Stimulated activated CD4-positive, alpha-beta T cell treated with anti-CD3 and anti-CD28 coated beads, Interleukin-2, amount 100 ng/mL, for 4 hours (primary cell): ENCODE measurements around the gene STPG1.

Source experiments
- DNase-seq: peaks from one replicate; pipeline ENCODE4 v3.0.0-alpha.2; 2020; ENCODE audit warnings: low read depth

The STPG1 gene

GRCh38 chr1:24341260-24341659 is 72.3 kb downstream of the STPG1 start:
- DNase-seq = no peak

- no peak for DNase-seq
These were observed 72.8 kb downstream of the STPG1 start for GRCh38 chr1:24340770-24341169.

- DNase-seq = no peak
These were observed 73.6 kb downstream of the STPG1 start for GRCh38 chr1:24339996-24340395.

- DNase-seq = no peak
These were observed 75.1 kb downstream of the STPG1 start for GRCh38 chr1:24338447-24338846.

GRCh38 chr1:24337455-24337854 is 76.1 kb downstream of the STPG1 start:
- DNase-seq = no peak

- DNase-seq = no peak
These were observed 77.5 kb downstream of the STPG1 start for GRCh38 chr1:24336075-24336474.

- DNase-seq = no peak
These were observed 81.5 kb downstream of the STPG1 start for GRCh38 chr1:24331961-24332673.

- DNase-seq = no peak
These were observed 83.6 kb downstream of the STPG1 start for GRCh38 chr1:24329797-24330543.

- DNase-seq = no peak
These were observed 84.3 kb downstream of the STPG1 start for GRCh38 chr1:24329331-24329730.

GRCh38 chr1:24327891-24328290 is 85.7 kb downstream of the STPG1 start:
- no peak for DNase-seq

GRCh38 chr1:24327486-24327885 is 86.1 kb downstream of the STPG1 start:
- DNase-seq = no peak

- DNase-seq = no peak
These were observed 87.8 kb downstream of the STPG1 start for GRCh38 chr1:24325587-24326449.

- DNase-seq = no peak
These were observed 88.7 kb downstream of the STPG1 start for GRCh38 chr1:24324903-24325302.

- DNase-seq = no peak
These were observed 90.3 kb downstream of the STPG1 start for GRCh38 chr1:24323281-24323680.

GRCh38 chr1:24322470-24323177 is 91.0 kb downstream of the STPG1 start:
- DNase-seq = no peak

GRCh38 chr1:24321697-24322469 is 91.7 kb downstream of the STPG1 start:
- peak; percentile 40 for DNase-seq

- no peak for DNase-seq
These were observed 92.5 kb downstream of the STPG1 start for GRCh38 chr1:24321126-24321525.

GRCh38 chr1:24319962-24320361 is 93.6 kb downstream of the STPG1 start:
- no peak for DNase-seq

GRCh38 chr1:24319312-24319863 is 94.2 kb downstream of the STPG1 start, which contains the start of gene GRHL3:
TSS of gene GRHL3 (plus strand) at chr1:24319357. CDS start at chr1:24319552, 195 bp downstream.
- DNase-seq = no peak

GRCh38 chr1:24318615-24319311 is 94.8 kb downstream of the STPG1 start:
- DNase-seq = no peak
